HTR-8/SVneo (cell line): Measurements from ENCODE around the gene DUSP14.

Source experiments
- DNase-seq: peaks from one replicate; pipeline ENCODE4 v3.0.0; 2011; ENCODE audit warnings: low spot score, mixed read lengths; ENCODE audit not compliant: insufficient read length
- FAIRE-seq: peaks from 2 replicates; lab custom pipeline; 2011; peaks lifted over from hg19 to GRCh38; lab: Jason Lieb, UNC

DUSP14 gene

DNA sequence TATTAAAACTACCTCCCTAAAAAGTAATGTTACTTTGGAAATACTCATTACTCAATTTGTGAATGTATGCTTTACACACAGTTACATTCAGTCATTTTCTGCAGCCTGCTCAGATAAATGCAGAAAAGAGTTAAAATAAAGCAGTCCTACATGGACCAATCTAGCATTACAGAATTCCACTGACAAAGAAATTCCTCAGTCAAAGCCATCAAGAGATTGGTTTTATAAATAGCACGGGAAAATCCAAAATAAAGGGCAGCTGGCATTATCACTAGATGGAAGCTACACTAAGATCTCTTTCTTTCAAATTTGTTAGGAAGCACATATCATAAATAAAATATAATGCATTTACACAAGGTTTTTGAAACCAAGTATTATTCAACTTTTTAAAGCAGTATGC, 58.3 kb downstream of the DUSP14 start:
- no peak for DNase-seq
- no peak for FAIRE-seq

GRCh38 chr17:37551788-37552187, 62.1 kb downstream of the DUSP14 start:
- DNase-seq (no peak), FAIRE-seq (no peak)

DNA sequence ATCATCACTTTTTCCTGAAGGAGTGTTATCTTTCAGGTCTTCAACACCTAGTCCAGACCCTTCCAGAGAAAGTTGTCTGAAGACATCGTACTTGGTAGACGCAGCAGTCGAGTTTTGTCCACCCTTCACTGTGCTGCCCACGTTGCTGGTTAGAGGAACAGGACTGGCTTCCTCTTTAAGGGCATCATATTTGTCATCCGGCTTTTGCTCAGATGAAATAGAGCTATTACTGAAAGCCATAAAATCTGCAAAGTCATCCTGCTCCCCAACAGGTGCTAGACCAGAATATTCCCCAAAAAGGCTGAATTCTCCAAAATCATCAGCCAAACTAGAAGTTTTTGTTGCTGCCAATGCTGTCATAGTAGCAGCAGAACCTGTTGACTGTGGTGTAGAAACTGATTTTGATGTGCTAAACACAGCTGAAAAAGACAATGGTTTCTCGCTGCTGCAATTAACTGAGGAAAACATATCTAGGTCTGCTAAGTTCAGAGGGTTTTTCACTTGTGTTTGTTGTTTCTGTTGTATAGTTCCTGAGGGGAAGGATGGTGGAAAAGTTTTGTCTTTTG, 63.8 kb downstream of the DUSP14 start:
- FAIRE-seq: no peak
- no peak for DNase-seq

- no peak for FAIRE-seq
Observed at GRCh38 chr17:37555386-37555785, 65.7 kb downstream of the DUSP14 start.

DNA sequence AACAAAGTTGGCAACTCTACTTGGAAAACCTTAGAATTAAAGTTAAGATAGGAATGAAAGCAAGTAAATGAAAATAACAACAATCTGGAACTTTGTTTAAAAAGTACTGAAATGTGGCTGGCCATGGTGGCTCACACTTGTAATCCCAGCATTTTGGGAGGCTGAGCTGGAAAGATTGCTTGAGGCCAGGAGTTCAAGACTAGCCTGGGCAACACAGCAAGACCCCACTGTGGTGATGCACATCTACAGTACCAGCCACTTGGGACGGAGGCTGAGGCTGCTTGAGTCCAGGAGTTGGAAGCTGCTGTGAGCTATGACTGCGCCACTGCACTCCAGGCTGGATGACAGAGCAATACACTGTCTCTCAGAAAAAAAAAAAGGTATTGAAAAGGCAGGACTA, 67.8 kb downstream of the DUSP14 start:
- FAIRE-seq (no peak), DNase-seq (no peak)

More at GRCh38 chr17:37555386-37555785, 65.7 kb downstream of the DUSP14 start:
- no peak for DNase-seq

DNA sequence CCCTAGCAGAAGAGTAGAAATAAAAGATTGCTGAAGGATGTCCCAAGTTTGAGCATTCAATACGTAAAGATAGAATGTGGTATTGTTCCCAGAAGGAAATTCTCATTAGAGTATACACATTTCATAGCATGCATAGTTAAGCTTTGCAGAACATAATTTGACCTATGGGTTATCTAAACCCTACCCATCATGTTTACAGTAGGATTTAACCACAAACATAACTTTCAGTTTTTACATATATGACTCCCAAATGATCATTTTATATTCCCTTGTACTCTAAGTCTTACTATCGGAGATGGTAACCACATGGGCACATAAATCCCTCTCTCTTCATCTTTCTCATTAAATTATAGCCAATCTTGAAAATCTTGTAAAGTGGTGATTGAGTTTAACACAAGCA, 68.6 kb downstream of the DUSP14 start:
- FAIRE-seq (no peak), DNase-seq (no peak)

DNA sequence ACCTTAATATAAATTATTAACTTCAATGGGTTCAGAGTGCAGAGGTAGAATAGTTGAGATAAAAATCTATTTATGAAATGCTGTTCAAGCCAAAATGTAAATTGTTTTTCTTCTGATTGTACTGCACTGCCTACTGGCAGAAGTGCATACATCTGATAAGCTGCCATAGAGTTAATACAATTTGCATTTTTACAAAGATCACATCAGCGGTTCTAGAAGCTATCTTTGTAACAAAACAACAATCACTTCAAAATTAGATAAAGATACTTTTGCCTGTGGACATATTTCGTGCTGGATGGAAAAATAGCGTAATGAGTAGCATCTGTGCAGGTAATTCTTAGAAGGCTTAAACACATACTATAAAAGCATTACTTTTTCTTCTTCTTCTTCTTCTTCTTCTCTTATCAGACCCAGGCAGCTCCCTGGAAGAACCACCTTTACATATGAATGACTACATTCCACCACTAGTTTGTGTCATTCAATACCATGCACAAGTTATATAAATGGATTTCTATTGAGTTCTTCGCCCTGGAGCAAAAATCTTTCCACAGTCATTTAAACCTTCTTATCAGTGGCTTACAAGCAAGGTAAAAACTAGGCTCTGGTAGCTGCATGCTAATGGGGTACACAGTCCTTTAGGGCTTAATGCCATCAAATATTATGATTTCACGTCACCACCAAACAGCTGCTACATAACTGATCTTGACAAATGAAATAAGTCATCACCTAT, 72.5 kb downstream of the DUSP14 start:
- no peak for DNase-seq
- FAIRE-seq: no peak
